ENCODE results near the gene SPOCK2. TPM values are rescaled to one million over a fixed set of nuclear protein-coding genes. Genes with fewer than 3 reads are reported as not detected.
A peak's percentile ranks its signal among the peaks of the same experiment; 100 is the strongest.
"Not testable (repeated sequence)": the region's sequence is repeated elsewhere in the genome, so short reads cannot be mapped to it uniquely, and the experiment has no call there.

The SPOCK2 gene
- total and polyA plus RNA-seq, 10 donors = 12.6 to 64.3 (median 40.5) TPM

DNA sequence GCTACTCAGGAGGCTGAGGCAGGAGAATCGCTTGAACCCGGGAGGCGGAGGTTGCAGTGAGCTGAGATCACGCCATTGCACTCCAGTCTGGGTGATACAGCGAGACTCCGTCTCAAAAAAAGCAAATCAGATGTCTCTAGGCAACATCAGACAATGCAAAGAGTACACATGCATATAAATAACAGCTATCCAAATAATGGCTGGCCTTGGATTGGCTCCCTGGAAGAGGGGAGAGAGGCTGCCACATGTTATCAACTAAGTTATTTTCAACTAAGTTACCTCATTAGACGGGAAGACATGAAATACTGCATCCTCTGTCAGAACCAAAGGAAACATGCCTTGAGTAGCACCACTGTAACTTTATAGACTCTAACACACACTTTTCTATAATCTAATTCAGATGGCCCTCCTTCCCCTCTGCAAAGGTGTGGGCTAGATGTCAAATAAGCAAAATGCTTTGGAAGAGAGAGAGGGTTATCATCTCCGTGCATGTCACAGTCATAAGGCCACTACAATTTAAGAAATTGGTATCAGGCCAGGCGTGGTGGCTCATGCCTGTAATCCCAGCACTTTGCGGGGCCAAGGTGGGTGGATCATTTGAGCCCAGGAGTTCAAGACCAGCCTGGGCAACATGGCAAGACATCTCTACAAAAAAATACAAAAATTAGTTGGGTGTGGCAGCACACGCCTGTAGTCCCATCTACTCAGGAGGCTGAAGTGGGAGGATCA, 22.5 kb upstream of the SPOCK2 start:
- DNase-seq = no peak
- H3K27ac ChIP-seq = no peak overlapping the region
- TF ChIP-seq POLR2A (IDR thresholded peaks at IDR 0.05) (no peak), POLR2AphosphoS5 (IDR thresholded peaks at IDR 0.05) (no peak)
- TF ChIP-seq, protein P1, sequence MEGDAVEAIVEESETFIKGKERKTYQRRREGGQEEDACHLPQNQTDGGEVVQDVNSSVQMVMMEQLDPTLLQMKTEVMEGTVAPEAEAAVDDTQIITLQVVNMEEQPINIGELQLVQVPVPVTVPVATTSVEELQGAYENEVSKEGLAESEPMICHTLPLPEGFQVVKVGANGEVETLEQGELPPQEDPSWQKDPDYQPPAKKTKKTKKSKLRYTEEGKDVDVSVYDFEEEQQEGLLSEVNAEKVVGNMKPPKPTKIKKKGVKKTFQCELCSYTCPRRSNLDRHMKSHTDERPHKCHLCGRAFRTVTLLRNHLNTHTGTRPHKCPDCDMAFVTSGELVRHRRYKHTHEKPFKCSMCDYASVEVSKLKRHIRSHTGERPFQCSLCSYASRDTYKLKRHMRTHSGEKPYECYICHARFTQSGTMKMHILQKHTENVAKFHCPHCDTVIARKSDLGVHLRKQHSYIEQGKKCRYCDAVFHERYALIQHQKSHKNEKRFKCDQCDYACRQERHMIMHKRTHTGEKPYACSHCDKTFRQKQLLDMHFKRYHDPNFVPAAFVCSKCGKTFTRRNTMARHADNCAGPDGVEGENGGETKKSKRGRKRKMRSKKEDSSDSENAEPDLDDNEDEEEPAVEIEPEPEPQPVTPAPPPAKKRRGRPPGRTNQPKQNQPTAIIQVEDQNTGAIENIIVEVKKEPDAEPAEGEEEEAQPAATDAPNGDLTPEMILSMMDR (IDR thresholded peaks at IDR 0.05 in 8 of 11, conservative IDR thresholded peaks at IDR 0.05 in 3 of 11) = no peak
- no peak overlapping the region for H3K4me3 ChIP-seq
- no peaks in the 10 kb centered on the region for H3K9me3 ChIP-seq
- peaks cover 9 to 44% (median 30%) of the 10 kb centered on the region in 6 donors for H3K4me1 ChIP-seq
- WGBS, 5 donors = 92 to 96% (median 95%) methylated on average over 8 to 11 of the region's 11 CpGs
- intact Hi-C loops (cut with DNase I; ENCODE audit: low total_unique reads) = no loop called here
- H3K36me3 ChIP-seq = peaks cover 0 to 19% (median 0%) of the 10 kb centered on the region in 6 donors
- no peaks in the 10 kb centered on the region for H3K27me3 ChIP-seq (replicated peaks in 1 of 7)

DNA sequence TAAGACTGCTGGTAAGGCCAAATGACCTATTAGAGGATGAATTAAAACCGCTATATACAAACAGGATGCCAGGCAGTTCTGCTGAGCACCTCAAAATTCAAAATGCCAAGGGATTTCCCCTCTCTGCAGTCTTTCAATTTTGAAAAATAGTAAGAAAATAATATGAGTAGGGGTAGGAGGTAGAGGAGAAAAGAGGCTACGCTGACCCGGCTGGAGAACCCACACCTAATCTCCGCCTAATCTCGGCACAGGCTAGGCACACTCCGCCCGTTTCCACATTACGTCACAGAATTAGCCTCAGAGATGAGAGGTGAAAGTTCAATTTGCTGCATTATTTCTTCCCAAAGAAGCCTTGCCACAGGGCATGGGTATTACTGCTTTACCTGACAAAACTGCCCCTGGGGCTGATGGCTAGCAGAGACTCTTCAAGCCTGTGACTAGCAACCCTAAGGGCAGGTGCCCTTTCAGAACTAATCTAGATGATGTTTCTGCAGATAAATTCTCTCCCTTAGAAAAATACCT, 21.3 kb upstream of the SPOCK2 start:
- Histone ChIP-seq H3K27me3 (replicated peaks in 1 of 7) (no peaks in the 10 kb centered on the region), H3K4me1 (peaks cover 9 to 44% (median 30%) of the 10 kb centered on the region in 6 donors), H3K9me3 (no peaks in the 10 kb centered on the region), H3K4me3 (no peak overlapping the region), H3K27ac (peak overlapping the region in 6 of 8 donors; percentile 28 to 68 (median 42)), H3K36me3 (peaks cover 0 to 28% (median 0%) of the 10 kb centered on the region in 6 donors)
- 69 to 80% (median 74%) methylated on average over 8 of the region's 8 CpGs for WGBS, 5 donors
- DNase-seq = no peak
- no peak for TF ChIP-seq POLR2A (IDR thresholded peaks at IDR 0.05)
- no peak for TF ChIP-seq POLR2AphosphoS5 (IDR thresholded peaks at IDR 0.05)
- TF ChIP-seq, protein P1 (IDR thresholded peaks at IDR 0.05 in 8 of 11, conservative IDR thresholded peaks at IDR 0.05 in 3 of 11) = no peak
- intact Hi-C loops (cut with DNase I; ENCODE audit: low total_unique reads) = no loop called here

GRCh38 chr10:72108830-72109635, 20.7 kb upstream of the SPOCK2 start:
- Histone ChIP-seq H3K4me1 (peaks cover 9 to 44% (median 30%) of the 10 kb centered on the region in 6 donors), H3K36me3 (peaks cover 0 to 29% (median 0%) of the 10 kb centered on the region in 6 donors), H3K27me3 (replicated peaks in 1 of 7) (no peaks in the 10 kb centered on the region), H3K27ac (peak overlapping the region in 7 of 8 donors; percentile 28 to 68 (median 39)), H3K9me3 (no peaks in the 10 kb centered on the region), H3K4me3 (no peak overlapping the region)
- intact Hi-C loops (cut with DNase I; ENCODE audit: low total_unique reads) = no loop called here
- TF ChIP-seq POLR2A (IDR thresholded peaks at IDR 0.05) (no peak), POLR2AphosphoS5 (IDR thresholded peaks at IDR 0.05) (no peak)
- TF ChIP-seq, protein P1 (IDR thresholded peaks at IDR 0.05 in 8 of 11, conservative IDR thresholded peaks at IDR 0.05 in 3 of 11) = no peak
- WGBS, 5 donors = 47 to 80% (median 56%) methylated on average over 1 of the region's 1 CpG
- no peak for DNase-seq

DNA sequence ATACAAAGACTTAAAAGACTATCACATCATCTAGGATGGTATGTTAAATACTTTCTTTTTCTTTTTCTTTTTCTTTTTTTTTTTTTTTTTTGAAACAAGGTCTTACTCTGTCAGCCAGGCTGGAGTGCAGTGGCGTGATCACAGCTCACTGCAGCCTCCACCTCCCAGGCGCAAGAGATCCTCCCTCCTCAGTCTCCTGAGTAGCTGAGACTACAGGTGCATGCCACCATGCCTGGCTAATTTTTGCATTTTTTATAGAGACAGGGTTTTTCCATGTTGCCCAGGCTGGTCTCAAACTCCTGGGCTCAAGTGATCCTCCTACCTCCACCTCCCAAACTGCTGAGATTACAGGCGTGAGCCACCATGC, 19.6 kb upstream of the SPOCK2 start:
- Histone ChIP-seq H3K27ac (peak overlapping the region in 5 of 8 donors; percentile 6 to 55 (median 24)), H3K4me1 (peaks cover 9 to 44% (median 30%) of the 10 kb centered on the region in 6 donors), H3K36me3 (peaks cover 0 to 36% (median 3%) of the 10 kb centered on the region in 6 donors)
- intact Hi-C loops (cut with DNase I; ENCODE audit: low total_unique reads); H3K27me3 ChIP-seq (replicated peaks in 1 of 7); H3K4me3 ChIP-seq; DNase-seq; H3K9me3 ChIP-seq: not testable (repeated sequence)
- 84 to 96% (median 91%) methylated on average over 3 of the region's 3 CpGs for WGBS, 5 donors

Measured in spleen (tissue), 11 donors.